Psoas muscle (tissue), 8 donors: Measurements from ENCODE around the gene FEM1A. TPM values are rescaled to one million over a fixed set of nuclear protein-coding genes. Genes with fewer than 3 reads are reported as not detected.

Source experiments
- ATAC-seq, 4 donors: fragments of 200-7000 bp; cut with Tn5 transposase; one replicate each; pipeline ENCODE4 v1.9.1; 2020; ENCODE audit warnings: moderate library complexity in 3 of 4, mild to moderate bottlenecking in 2 of 4
- DNase-seq, 2 donors: peaks; one replicate each; pipeline ENCODE4 v3.0.0-alpha.2; 2020
- H3K27ac ChIP-seq: fragments of 200-600 bp; one replicate; pipeline ENCODE4 v1.8.0; 2022
- H3K27me3 ChIP-seq, 3 donors: fragments of 200-600 bp in 1 of 3; one replicate each; pipeline versions ENCODE4 v1.6.1 to v1.8.0; 2013 to 2022; ENCODE audit warnings: low read length in 2 of 3, mild to moderate bottlenecking in 2 of 3, moderate library complexity in 1 of 3; ENCODE audit not compliant: insufficient read depth in 3 of 3
- H3K36me3 ChIP-seq, 2 donors: fragments of 200-600 bp in 1 of 2; one replicate each; pipeline versions ENCODE4 v1.6.1 to v1.8.0; 2013 to 2022; ENCODE audit warnings: low read depth in 1 of 2, mild to moderate bottlenecking in 1 of 2, moderate library complexity in 1 of 2; ENCODE audit not compliant: insufficient read depth in 1 of 2
- H3K4me1 ChIP-seq: fragments of 200-600 bp; one replicate; pipeline ENCODE4 v1.8.0; 2022
- H3K4me3 ChIP-seq: fragments of 200-600 bp; one replicate; pipeline ENCODE4 v1.8.0; 2022; ENCODE audit warnings: mild to moderate bottlenecking
- H3K9me3 ChIP-seq: fragments of 200-600 bp; one replicate; pipeline ENCODE4 v1.8.0; 2022
- CTCF ChIP-seq: fragments of 200-600 bp; IDR thresholded peaks from one replicate; pipeline ENCODE4 v1.8.0; 2022; ENCODE audit warnings: antibody characterized with exemption
- whole genome bisulfite sequencing, 3 donors: extraction: QIAGEN DNeasy Blood & Tissue Kit; methylation state at CpG; one replicate each; pipeline versions ENCODE4 v1.1.6 to v1.1.7; 2013; 5-methylcytosine and 5-hydroxymethylcytosine counted together
- intact Hi-C, 2 donors: fragments of 100-400 bp; cut with DNase I; formaldehyde crosslinking; loops; one replicate each; pipeline versions ENCODE4 v1.11.0 to v1.14.2; 2022
- polyA plus RNA-seq, 3 donors: library from polyadenylated mRNA; stranded (reverse); fragments of 200-250 nt; gene quantifications; one replicate each; pipeline ENCODE4 v1.2.3, GENCODE V29; 2013
- total RNA-seq, 4 donors: library from RNA; stranded (reverse); fragmentation: NEBNext Ultra II Directional in 2 of 4; extraction: Animal tissue kit (Norgen Biotek cat#: 25700) in 2 of 4; gene quantifications; one replicate each; pipeline versions ENCODE4 v1.2.1 to v1.2.4, GENCODE V29; 2021 to 2023
- donor health status: healthy with polysubstance abuse.
- donor health status: DM: no; HTN: no; CAD: no; lungs with moderate emphysema.
- donor health status: Bipolar disorder and iron deficiency.
- donor health status: healthy.
- donor health status: DM: yes; HTN: yes; CAD: no.
- donor health status: DM: no; HTN: no; CAD: no.
- donor health status: DM: no; HTN: no; CAD: no.
- donor health status: DM: yes; HTN: yes; CAD: no.

The FEM1A gene
- total and polyA plus RNA-seq, 7 donors: 63.2 to 214 (median 138) TPM

- TF ChIP-seq CTCF: no peak
- Histone ChIP-seq H3K36me3 (no peaks in the 10 kb centered on the region), H3K27ac (no peak overlapping the region), H3K4me3 (no peak overlapping the region), H3K4me1 (peaks cover 4% of the 10 kb centered on the region), H3K9me3 (no peaks in the 10 kb centered on the region), H3K27me3 (peaks cover 0 to 3% (median 0%) of the 10 kb centered on the region in 3 donors)
- 77 to 82% (median 79%) methylated on average over 7 of the region's 7 CpGs for WGBS, 3 donors
- intact Hi-C loops: no loop called here
- ATAC-seq (no peak), DNase-seq (no peak)
Observed at GRCh38 chr19:4755459-4755858, 36.1 kb upstream of the FEM1A start.

- no peak for TF ChIP-seq CTCF
- Histone ChIP-seq H3K27me3 (peaks cover 0 to 9% (median 3%) of the 10 kb centered on the region in 3 donors), H3K4me3 (no peak overlapping the region), H3K36me3 (no peaks in the 10 kb centered on the region), H3K9me3 (no peaks in the 10 kb centered on the region), H3K27ac (no peak overlapping the region), H3K4me1 (peaks cover 4% of the 10 kb centered on the region)
- intact Hi-C loops: no loop called here
- DNase-seq (no peak), ATAC-seq (no peak)
- WGBS, 3 donors: 66 to 72% (median 66%) methylated on average over 4 of the region's 4 CpGs
Observed at GRCh38 chr19:4758082-4758481, 33.5 kb upstream of the FEM1A start.

GRCh38 chr19:4758659-4759058, 32.9 kb upstream of the FEM1A start:
- 69 to 70% (median 69%) methylated on average over 5 of the region's 5 CpGs for WGBS, 3 donors
- no peak for ATAC-seq
- Histone ChIP-seq H3K4me1 (peaks cover 4% of the 10 kb centered on the region), H3K36me3 (no peaks in the 10 kb centered on the region), H3K27ac (no peak overlapping the region), H3K4me3 (no peak overlapping the region), H3K9me3 (no peaks in the 10 kb centered on the region), H3K27me3 (peaks cover 0 to 9% (median 3%) of the 10 kb centered on the region in 3 donors)
- DNase-seq: no peak
- no peak for TF ChIP-seq CTCF
- intact Hi-C loops: no loop called here

DNA sequence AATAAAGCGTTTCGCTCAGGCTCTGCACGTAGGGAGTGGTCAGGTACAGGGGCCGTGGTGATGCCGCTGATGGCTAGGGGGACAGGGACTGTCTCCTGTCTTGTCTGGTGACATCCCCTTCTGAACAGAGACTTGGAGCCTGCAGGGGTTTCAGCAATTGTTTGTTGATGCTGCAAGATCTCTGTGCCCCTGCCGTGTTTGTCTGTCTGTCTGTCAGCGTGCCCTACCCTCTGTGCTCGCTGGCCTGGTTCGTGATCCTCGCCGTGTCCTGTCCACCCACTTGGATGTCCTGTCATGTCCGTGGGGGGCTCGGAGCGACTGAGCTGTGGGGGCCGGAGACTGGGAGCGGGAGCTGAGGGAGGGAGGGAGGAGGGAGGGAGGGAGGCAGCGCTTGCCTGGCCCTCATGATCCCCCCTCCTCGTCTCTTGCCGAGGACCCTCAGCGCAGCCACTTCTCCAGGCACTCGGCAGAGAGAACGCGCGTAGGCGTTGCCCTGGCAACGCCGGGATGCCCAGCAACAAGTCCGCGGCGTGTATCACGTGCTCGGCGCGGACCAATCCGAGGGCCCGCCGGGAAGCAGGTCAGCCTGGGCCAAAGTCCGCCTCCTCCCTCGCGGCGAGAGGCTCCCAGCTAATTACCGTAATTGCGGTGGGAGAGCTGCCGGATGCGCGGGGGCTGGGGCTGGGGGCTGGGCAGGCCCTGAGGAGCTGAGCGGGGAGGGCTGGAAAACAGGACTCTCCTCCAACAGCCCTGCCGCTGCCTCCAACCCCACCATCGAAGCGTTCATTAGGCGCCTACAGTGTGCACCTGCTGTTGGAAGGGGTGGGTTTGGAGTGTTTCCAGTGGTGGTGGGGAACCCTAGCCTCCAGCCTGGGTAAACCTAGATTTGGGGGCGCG, 31.9 kb upstream of the FEM1A start:
- 1 to 3% (median 1%) methylated on average over 47 to 53 of the region's 53 CpGs for WGBS, 3 donors
- peak overlapping the region; percentile 57 for H3K4me3 ChIP-seq
- TF ChIP-seq CTCF: no peak

More for the DNA sequence above, 31.9 kb upstream of the FEM1A start:
- intact Hi-C loops: no loop called here
- no peak overlapping the region for H3K27ac ChIP-seq
- H3K9me3 ChIP-seq: no peaks in the 10 kb centered on the region
- ATAC-seq (peak; percentile 90 to 100 (median 95)), DNase-seq (peak; percentile 89 to 92)
- no peaks in the 10 kb centered on the region for H3K36me3 ChIP-seq
- H3K27me3 ChIP-seq: peaks cover 0 to 9% (median 3%) of the 10 kb centered on the region in 3 donors
- peaks cover 4% of the 10 kb centered on the region for H3K4me1 ChIP-seq
